ENCODE measurements around the gene FEM1C.

The FEM1C gene

GRCh38 chr5:115516372-115516771 is 28.2 kb downstream of the FEM1C start:
- no peaks in the 10 kb centered on the region for H3K4me1 ChIP-seq (ENCODE audit: control insufficient read depth, insufficient read depth, low read depth, low read length)
- H3K14ac ChIP-seq (ENCODE audit: low read length in 2 of 2): no peak overlapping the region
- no peak overlapping the region for H3K18ac ChIP-seq (ENCODE audit: low read depth in 1 of 2, low read length in 2 of 2)
- H2BK120ac ChIP-seq (ENCODE audit: low read depth, low read length): no peak overlapping the region
- no peak overlapping the region for H3K4me3 ChIP-seq (ENCODE audit: insufficient read depth in 1 of 2, low read depth in 1 of 2, low read length in 2 of 2)
- no peak overlapping the region for H2AFZ ChIP-seq (ENCODE audit: low read depth, low read length)
- H3K9ac ChIP-seq (ENCODE audit: low read length): no peak overlapping the region
- peaks cover 3 to 64% of the 10 kb centered on the region in 2 experiments for H3K36me3 ChIP-seq (ENCODE audit: control insufficient read depth in 1 of 2, insufficient read depth in 2 of 2, low read depth in 1 of 2, low read length in 2 of 2)
- H2AK5ac ChIP-seq (ENCODE audit: low read length, severe bottlenecking): no peak overlapping the region
- no peak overlapping the region for H2BK5ac ChIP-seq (ENCODE audit: low read depth, low read length, poor library complexity, severe bottlenecking)
- H2BK12ac ChIP-seq (ENCODE audit: low read length in 2 of 2): no peak overlapping the region
- DNase-seq: no peak
- H4K8ac ChIP-seq (ENCODE audit: low read length): no peak overlapping the region
- H3K27ac ChIP-seq (ENCODE audit: low read length, poor library complexity, severe bottlenecking): no peak overlapping the region
- WGBS: no CpG with 5 or more reads among the region's 1 CpG
- peaks cover 7% of the 10 kb centered on the region for H3K9me3 ChIP-seq (ENCODE audit: control insufficient read depth, low read length)
- H3K27me3 ChIP-seq (ENCODE audit: control insufficient read depth in 1 of 2, insufficient read depth in 1 of 2, low read length in 2 of 2): no peaks in the 10 kb centered on the region
- H3K4me2 ChIP-seq (ENCODE audit: low read length, poor library complexity, severe bottlenecking): no peak overlapping the region
- no peak overlapping the region for H3K4ac ChIP-seq (ENCODE audit: low read depth in 1 of 2, low read length in 2 of 2)
- no peak overlapping the region for H2BK15ac ChIP-seq (ENCODE audit: low read depth, poor library complexity, severe bottlenecking)
- H3K23ac ChIP-seq (ENCODE audit: low read length in 2 of 2): no peak overlapping the region
- no peaks in the 10 kb centered on the region for H3K79me1 ChIP-seq (replicated peaks; ENCODE audit: low read length, poor library complexity, severe bottlenecking)
- H4K91ac ChIP-seq (ENCODE audit: low read length): no peak overlapping the region

- DNase-seq: no peak
- H3K14ac ChIP-seq (ENCODE audit: low read length in 2 of 2): no peak overlapping the region
- H3K27ac ChIP-seq (ENCODE audit: low read length, poor library complexity, severe bottlenecking): no peak overlapping the region
- no peaks in the 10 kb centered on the region for H3K27me3 ChIP-seq (ENCODE audit: control insufficient read depth in 1 of 2, insufficient read depth in 1 of 2, low read length in 2 of 2)
- H2BK120ac ChIP-seq (ENCODE audit: low read depth, low read length): no peak overlapping the region
- H3K9ac ChIP-seq (ENCODE audit: low read length): no peak overlapping the region
- no peaks in the 10 kb centered on the region for H3K4me1 ChIP-seq (ENCODE audit: control insufficient read depth, insufficient read depth, low read depth, low read length)
- H3K4me3 ChIP-seq (ENCODE audit: insufficient read depth in 1 of 2, low read depth in 1 of 2, low read length in 2 of 2): no peak overlapping the region
- no peak overlapping the region for H2BK12ac ChIP-seq (ENCODE audit: low read length in 2 of 2)
- no peak overlapping the region for H3K23ac ChIP-seq (ENCODE audit: low read length in 2 of 2)
- H3K18ac ChIP-seq (ENCODE audit: low read depth in 1 of 2, low read length in 2 of 2): no peak overlapping the region
- H3K4me2 ChIP-seq (ENCODE audit: low read length, poor library complexity, severe bottlenecking): no peak overlapping the region
- no peak overlapping the region for H4K8ac ChIP-seq (ENCODE audit: low read length)
- WGBS: 91% methylated on average over 5 of the region's 5 CpGs
- H2AK5ac ChIP-seq (ENCODE audit: low read length, severe bottlenecking): no peak overlapping the region
- no peak overlapping the region for H3K4ac ChIP-seq (ENCODE audit: low read depth in 1 of 2, low read length in 2 of 2)
- peaks cover 7% of the 10 kb centered on the region for H3K9me3 ChIP-seq (ENCODE audit: control insufficient read depth, low read length)
- H3K79me1 ChIP-seq (replicated peaks; ENCODE audit: low read length, poor library complexity, severe bottlenecking): no peaks in the 10 kb centered on the region
- no peak overlapping the region for H2BK15ac ChIP-seq (ENCODE audit: low read depth, poor library complexity, severe bottlenecking)
- peaks cover 3 to 43% of the 10 kb centered on the region in 2 experiments for H3K36me3 ChIP-seq (ENCODE audit: control insufficient read depth in 1 of 2, insufficient read depth in 2 of 2, low read depth in 1 of 2, low read length in 2 of 2)
- no peak overlapping the region for H2BK5ac ChIP-seq (ENCODE audit: low read depth, low read length, poor library complexity, severe bottlenecking)
- H2AFZ ChIP-seq (ENCODE audit: low read depth, low read length): no peak overlapping the region
- H4K91ac ChIP-seq (ENCODE audit: low read length): no peak overlapping the region
These were observed 30.4 kb downstream of the FEM1C start for GRCh38 chr5:115514220-115514619.

- Histone ChIP-seq H3K18ac (ENCODE audit: low read depth in 1 of 2, low read length in 2 of 2) (no peak overlapping the region), H3K4me1 (ENCODE audit: control insufficient read depth, insufficient read depth, low read depth, low read length) (no peaks in the 10 kb centered on the region), H2AFZ (ENCODE audit: low read depth, low read length) (no peak overlapping the region), H3K9ac (ENCODE audit: low read length) (no peak overlapping the region), H3K4me2 (ENCODE audit: low read length, poor library complexity, severe bottlenecking) (no peak overlapping the region), H2BK12ac (ENCODE audit: low read length in 2 of 2) (no peak overlapping the region), H3K4me3 (ENCODE audit: insufficient read depth in 1 of 2, low read depth in 1 of 2, low read length in 2 of 2) (no peak overlapping the region), H4K8ac (ENCODE audit: low read length) (no peak overlapping the region), H2BK5ac (ENCODE audit: low read depth, low read length, poor library complexity, severe bottlenecking) (no peak overlapping the region), H2AK5ac (ENCODE audit: low read length, severe bottlenecking) (no peak overlapping the region), H3K27ac (ENCODE audit: low read length, poor library complexity, severe bottlenecking) (no peak overlapping the region), H2BK15ac (ENCODE audit: low read depth, poor library complexity, severe bottlenecking) (no peak overlapping the region), H3K36me3 (ENCODE audit: control insufficient read depth in 1 of 2, insufficient read depth in 2 of 2, low read depth in 1 of 2, low read length in 2 of 2) (peaks cover 3 to 24% of the 10 kb centered on the region in 2 experiments), H3K27me3 (ENCODE audit: control insufficient read depth in 1 of 2, insufficient read depth in 1 of 2, low read length in 2 of 2) (no peaks in the 10 kb centered on the region), H3K4ac (ENCODE audit: low read depth in 1 of 2, low read length in 2 of 2) (no peak overlapping the region), H4K91ac (ENCODE audit: low read length) (no peak overlapping the region), H3K23ac (ENCODE audit: low read length in 2 of 2) (no peak overlapping the region), H2BK120ac (ENCODE audit: low read depth, low read length) (no peak overlapping the region), H3K79me1 (replicated peaks; ENCODE audit: low read length, poor library complexity, severe bottlenecking) (no peaks in the 10 kb centered on the region), H3K14ac (ENCODE audit: low read length in 2 of 2) (no peak overlapping the region), H3K9me3 (ENCODE audit: control insufficient read depth, low read length) (peaks cover 7% of the 10 kb centered on the region)
- DNase-seq: no peak
- 100% methylated on average over 1 of the region's 3 CpGs for WGBS
These were observed 32.9 kb downstream of the FEM1C start for GRCh38 chr5:115511632-115512031.

GRCh38 chr5:115510145-115510645 is 34.4 kb downstream of the FEM1C start:
- H4K8ac ChIP-seq (ENCODE audit: low read length): no peak overlapping the region
- no peaks in the 10 kb centered on the region for H3K79me1 ChIP-seq (replicated peaks; ENCODE audit: low read length, poor library complexity, severe bottlenecking)
- no peak overlapping the region for H2BK12ac ChIP-seq (ENCODE audit: low read length in 2 of 2)
- no peak overlapping the region for H3K4ac ChIP-seq (ENCODE audit: low read depth in 1 of 2, low read length in 2 of 2)
- no peak overlapping the region for H3K27ac ChIP-seq (ENCODE audit: low read length, poor library complexity, severe bottlenecking)
- no peak overlapping the region for H3K14ac ChIP-seq (ENCODE audit: low read length in 2 of 2)
- H3K9ac ChIP-seq (ENCODE audit: low read length): no peak overlapping the region
- H3K27me3 ChIP-seq (ENCODE audit: control insufficient read depth in 1 of 2, insufficient read depth in 1 of 2, low read length in 2 of 2): no peaks in the 10 kb centered on the region
- peaks cover 3 to 24% of the 10 kb centered on the region in 2 experiments for H3K36me3 ChIP-seq (ENCODE audit: control insufficient read depth in 1 of 2, insufficient read depth in 2 of 2, low read depth in 1 of 2, low read length in 2 of 2)
- H2AFZ ChIP-seq (ENCODE audit: low read depth, low read length): no peak overlapping the region
- no peak overlapping the region for H3K18ac ChIP-seq (ENCODE audit: low read depth in 1 of 2, low read length in 2 of 2)
- H2BK15ac ChIP-seq (ENCODE audit: low read depth, poor library complexity, severe bottlenecking): no peak overlapping the region
- no peak overlapping the region for H3K23ac ChIP-seq (ENCODE audit: low read length in 2 of 2)
- H3K4me1 ChIP-seq (ENCODE audit: control insufficient read depth, insufficient read depth, low read depth, low read length): no peaks in the 10 kb centered on the region
- no peak overlapping the region for H3K4me2 ChIP-seq (ENCODE audit: low read length, poor library complexity, severe bottlenecking)
- H3K4me3 ChIP-seq (ENCODE audit: insufficient read depth in 1 of 2, low read depth in 1 of 2, low read length in 2 of 2): no peak overlapping the region
- H2BK120ac ChIP-seq (ENCODE audit: low read depth, low read length): no peak overlapping the region
- no peak overlapping the region for H2AK5ac ChIP-seq (ENCODE audit: low read length, severe bottlenecking)
- H2BK5ac ChIP-seq (ENCODE audit: low read depth, low read length, poor library complexity, severe bottlenecking): no peak overlapping the region
- WGBS: no CpG with 5 or more reads among the region's 1 CpG
- no peak overlapping the region for H4K91ac ChIP-seq (ENCODE audit: low read length)
- DNase-seq: no peak
- H3K9me3 ChIP-seq (ENCODE audit: control insufficient read depth, low read length): peaks cover 7% of the 10 kb centered on the region

Measured in mesenchymal stem cell (in vitro differentiated cells and primary cell).